Measurements from ENCODE around the gene METTL23. TPM values are rescaled to one million over a fixed set of nuclear protein-coding genes. Genes with fewer than 3 reads are reported as not detected.

The METTL23 gene
- total and polyA plus RNA-seq, 8 donors = 1.2 to 72.1 (median 31.7) TPM

GRCh38 chr17:76733618-76733957 lies 6.9 kb downstream of the METTL23 start:
- Histone ChIP-seq H3K27me3 (no peaks in the 10 kb centered on the region), H3K9me3 (no peaks in the 10 kb centered on the region), H3K4me3 (peak overlapping the region in 2 of 4 donors; percentile 67 to 84), H3K27ac (peak overlapping the region in 3 of 5 donors; percentile 14 to 100 (median 95)), H3K4me1 (peaks cover 43 to 78% (median 70%) of the 10 kb centered on the region in 4 donors), H3K36me3 (peaks cover 41 to 67% (median 58%) of the 10 kb centered on the region in 4 donors)
- TF ChIP-seq, protein P1, sequence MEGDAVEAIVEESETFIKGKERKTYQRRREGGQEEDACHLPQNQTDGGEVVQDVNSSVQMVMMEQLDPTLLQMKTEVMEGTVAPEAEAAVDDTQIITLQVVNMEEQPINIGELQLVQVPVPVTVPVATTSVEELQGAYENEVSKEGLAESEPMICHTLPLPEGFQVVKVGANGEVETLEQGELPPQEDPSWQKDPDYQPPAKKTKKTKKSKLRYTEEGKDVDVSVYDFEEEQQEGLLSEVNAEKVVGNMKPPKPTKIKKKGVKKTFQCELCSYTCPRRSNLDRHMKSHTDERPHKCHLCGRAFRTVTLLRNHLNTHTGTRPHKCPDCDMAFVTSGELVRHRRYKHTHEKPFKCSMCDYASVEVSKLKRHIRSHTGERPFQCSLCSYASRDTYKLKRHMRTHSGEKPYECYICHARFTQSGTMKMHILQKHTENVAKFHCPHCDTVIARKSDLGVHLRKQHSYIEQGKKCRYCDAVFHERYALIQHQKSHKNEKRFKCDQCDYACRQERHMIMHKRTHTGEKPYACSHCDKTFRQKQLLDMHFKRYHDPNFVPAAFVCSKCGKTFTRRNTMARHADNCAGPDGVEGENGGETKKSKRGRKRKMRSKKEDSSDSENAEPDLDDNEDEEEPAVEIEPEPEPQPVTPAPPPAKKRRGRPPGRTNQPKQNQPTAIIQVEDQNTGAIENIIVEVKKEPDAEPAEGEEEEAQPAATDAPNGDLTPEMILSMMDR (IDR thresholded peaks at IDR 0.05) = no peak
- TF ChIP-seq POLR2AphosphoS5 (IDR thresholded peaks at IDR 0.05) (no peak), EP300 (IDR thresholded peaks at IDR 0.05) (no peak), POLR2A (IDR thresholded peaks at IDR 0.05) (no peak)
- no peak for DNase-seq
- intact Hi-C loops (cut with DNase I; ENCODE audit: low total_unique reads) = no loop called here
- WGBS, 5 donors = 52 to 79% (median 67%) methylated on average over 1 of the region's 1 CpG

DNA sequence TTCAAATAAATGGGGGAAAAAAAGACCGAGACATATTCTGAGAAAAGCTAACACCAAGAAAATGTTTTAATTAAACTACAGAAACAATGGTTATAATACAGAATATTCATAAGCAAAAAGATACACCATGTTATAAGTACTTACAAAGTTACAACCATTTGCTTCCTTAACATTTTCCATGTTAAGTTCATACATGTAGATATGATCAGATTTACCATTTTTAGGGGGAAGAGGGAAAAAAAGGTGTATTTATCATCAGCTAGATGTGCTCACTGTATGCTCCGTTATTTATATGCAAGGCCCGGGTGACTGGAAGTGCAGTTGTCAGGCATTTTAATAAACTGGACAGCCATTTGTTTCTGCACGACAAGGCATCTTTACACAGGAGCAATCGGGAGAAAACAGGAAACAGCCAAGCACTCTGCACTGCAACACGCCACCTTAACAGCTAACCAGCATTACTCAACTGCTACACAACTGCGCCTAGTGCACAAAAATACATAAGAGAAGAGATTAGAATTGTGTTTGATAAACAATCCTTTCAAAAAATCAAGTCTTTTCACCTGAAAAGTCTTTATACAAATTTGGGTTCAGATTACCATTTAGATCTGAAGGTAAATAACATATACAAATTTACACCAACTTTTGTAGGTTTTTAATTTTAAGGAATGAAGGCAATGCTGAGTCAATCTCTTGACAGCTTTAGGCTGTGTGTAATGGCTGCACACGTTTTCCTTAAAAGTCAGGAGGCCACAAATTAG lies 7.6 kb downstream of the METTL23 start:
- WGBS, 5 donors = 10 to 16% (median 12%) methylated on average over 8 of the region's 8 CpGs
- DNase-seq = peak in 1 of 2 donors; percentile 64
- H3K36me3 ChIP-seq = peaks cover 41 to 66% (median 58%) of the 10 kb centered on the region in 4 donors
- H3K27ac ChIP-seq = peak overlapping the region; percentile 6 to 100 (median 99)
- intact Hi-C loops (cut with DNase I; ENCODE audit: low total_unique reads) = no loop called here
- peaks cover 46 to 78% (median 69%) of the 10 kb centered on the region in 4 donors for H3K4me1 ChIP-seq
- no peaks in the 10 kb centered on the region for H3K9me3 ChIP-seq
- H3K4me3 ChIP-seq = peak overlapping the region; percentile 67 to 94 (median 88)
- H3K27me3 ChIP-seq = no peaks in the 10 kb centered on the region
- TF ChIP-seq EP300 (IDR thresholded peaks at IDR 0.05) = no peak
- TF ChIP-seq, protein P1 (IDR thresholded peaks at IDR 0.05) = no peak
- TF ChIP-seq POLR2AphosphoS5 (IDR thresholded peaks at IDR 0.05) = no peak
- no peak for TF ChIP-seq POLR2A (IDR thresholded peaks at IDR 0.05)

DNA sequence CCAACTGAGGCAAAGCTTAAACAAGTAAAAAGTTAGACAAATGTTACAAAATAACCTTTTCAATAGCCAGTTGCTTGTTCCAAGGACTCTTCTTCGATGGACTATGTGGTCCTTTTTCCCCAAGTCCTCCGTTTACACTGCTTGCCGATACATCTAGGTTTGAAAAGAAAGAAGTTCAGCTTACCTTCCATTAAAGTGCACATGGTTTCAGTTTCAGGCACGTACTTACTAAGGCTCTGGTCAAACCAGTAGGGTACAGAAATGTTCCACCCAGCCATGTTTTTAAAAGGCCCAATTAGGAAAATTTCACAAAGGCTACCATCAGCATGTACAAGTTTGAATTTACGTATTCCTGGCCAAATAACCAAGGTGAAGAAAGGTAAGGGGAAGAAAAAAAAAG lies 8.4 kb downstream of the METTL23 start:
- TF ChIP-seq, protein P1 (IDR thresholded peaks at IDR 0.05) = no peak
- peak in 1 of 3 donors; percentile 26 for TF ChIP-seq POLR2AphosphoS5 (IDR thresholded peaks at IDR 0.05)
- 5 to 10% (median 7%) methylated on average over 5 of the region's 5 CpGs for WGBS, 5 donors
- H3K4me3 ChIP-seq = peak overlapping the region; percentile 67 to 94 (median 88)
- H3K9me3 ChIP-seq = no peaks in the 10 kb centered on the region
- H3K27ac ChIP-seq = peak overlapping the region in 4 of 5 donors; percentile 95 to 100 (median 100)
- intact Hi-C loops (cut with DNase I; ENCODE audit: low total_unique reads) = no loop called here
- peak in 1 of 2 donors; percentile 67 for DNase-seq
- peaks cover 41 to 78% (median 71%) of the 10 kb centered on the region in 4 donors for H3K4me1 ChIP-seq
- peaks cover 41 to 58% (median 56%) of the 10 kb centered on the region in 4 donors for H3K36me3 ChIP-seq
- no peaks in the 10 kb centered on the region for H3K27me3 ChIP-seq

DNA sequence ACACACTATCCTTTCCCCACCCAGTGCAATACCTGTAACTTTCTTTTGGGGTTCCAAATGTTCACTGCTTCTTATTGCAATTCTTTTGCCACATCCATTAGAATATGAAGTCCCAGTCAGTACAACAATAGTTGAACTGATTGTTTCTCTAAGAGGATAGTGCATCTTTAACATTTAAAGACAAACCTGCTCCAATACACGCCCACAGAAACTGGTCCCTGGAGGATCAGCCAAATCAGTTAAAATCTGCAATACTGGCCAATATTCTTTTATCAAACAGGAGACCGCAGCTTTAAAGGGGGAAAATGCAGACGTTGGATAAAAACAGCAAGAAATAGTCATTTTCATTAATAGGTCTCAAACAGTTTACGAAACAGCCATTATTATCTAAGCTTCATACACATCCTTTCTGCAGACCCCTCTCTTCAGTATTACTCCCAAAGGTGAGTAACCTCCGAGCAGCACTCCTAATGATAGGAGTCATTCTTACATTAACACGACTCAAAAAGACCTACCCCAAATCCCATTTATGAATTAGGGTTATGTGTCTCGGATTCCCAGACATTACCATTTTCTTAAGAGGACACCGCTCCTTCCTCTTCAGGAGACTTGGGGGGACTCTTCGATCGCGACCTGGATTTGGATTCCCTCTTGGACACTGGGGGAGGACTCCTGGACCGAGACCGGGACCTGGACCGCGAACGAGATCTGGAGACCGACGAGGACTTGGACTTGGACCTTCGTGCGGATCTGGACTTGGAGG lies 9.1 kb downstream of the METTL23 start:
- Histone ChIP-seq H3K27ac (peak overlapping the region; percentile 95 to 100 (median 99)), H3K27me3 (no peaks in the 10 kb centered on the region), H3K9me3 (no peaks in the 10 kb centered on the region), H3K36me3 (peaks cover 36 to 52% (median 49%) of the 10 kb centered on the region in 4 donors), H3K4me3 (peak overlapping the region; percentile 67 to 94 (median 88)), H3K4me1 (peaks cover 47 to 79% (median 74%) of the 10 kb centered on the region in 4 donors)
- intact Hi-C loops (cut with DNase I; ENCODE audit: low total_unique reads) = no loop called here
- DNase-seq = no peak
- WGBS, 5 donors = 0 to 2% (median 1%) methylated on average over 20 of the region's 20 CpGs
- no peak for TF ChIP-seq POLR2A (IDR thresholded peaks at IDR 0.05)
- TF ChIP-seq, protein P1 (IDR thresholded peaks at IDR 0.05) = no peak
- TF ChIP-seq POLR2AphosphoS5 (IDR thresholded peaks at IDR 0.05) = no peak
- no peak for TF ChIP-seq EP300 (IDR thresholded peaks at IDR 0.05)
